HG03060 (cell line): ENCODE measurements around the gene MX2.
"Not testable (repeated sequence)": the region's sequence is repeated elsewhere in the genome, so short reads cannot be mapped to it uniquely, and the experiment has no call there.

Source experiments
- ATAC-seq: cut with Tn5 transposase; IDR thresholded peaks from one replicate; pipeline ENCODE4 v1.9.1; 2021; ENCODE audit warnings: low read depth, moderate number of reproducible peaks; ENCODE audit not compliant: unreplicated experiment

MX2 gene, protein sequence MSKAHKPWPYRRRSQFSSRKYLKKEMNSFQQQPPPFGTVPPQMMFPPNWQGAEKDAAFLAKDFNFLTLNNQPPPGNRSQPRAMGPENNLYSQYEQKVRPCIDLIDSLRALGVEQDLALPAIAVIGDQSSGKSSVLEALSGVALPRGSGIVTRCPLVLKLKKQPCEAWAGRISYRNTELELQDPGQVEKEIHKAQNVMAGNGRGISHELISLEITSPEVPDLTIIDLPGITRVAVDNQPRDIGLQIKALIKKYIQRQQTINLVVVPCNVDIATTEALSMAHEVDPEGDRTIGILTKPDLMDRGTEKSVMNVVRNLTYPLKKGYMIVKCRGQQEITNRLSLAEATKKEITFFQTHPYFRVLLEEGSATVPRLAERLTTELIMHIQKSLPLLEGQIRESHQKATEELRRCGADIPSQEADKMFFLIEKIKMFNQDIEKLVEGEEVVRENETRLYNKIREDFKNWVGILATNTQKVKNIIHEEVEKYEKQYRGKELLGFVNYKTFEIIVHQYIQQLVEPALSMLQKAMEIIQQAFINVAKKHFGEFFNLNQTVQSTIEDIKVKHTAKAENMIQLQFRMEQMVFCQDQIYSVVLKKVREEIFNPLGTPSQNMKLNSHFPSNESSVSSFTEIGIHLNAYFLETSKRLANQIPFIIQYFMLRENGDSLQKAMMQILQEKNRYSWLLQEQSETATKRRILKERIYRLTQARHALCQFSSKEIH

DNA sequence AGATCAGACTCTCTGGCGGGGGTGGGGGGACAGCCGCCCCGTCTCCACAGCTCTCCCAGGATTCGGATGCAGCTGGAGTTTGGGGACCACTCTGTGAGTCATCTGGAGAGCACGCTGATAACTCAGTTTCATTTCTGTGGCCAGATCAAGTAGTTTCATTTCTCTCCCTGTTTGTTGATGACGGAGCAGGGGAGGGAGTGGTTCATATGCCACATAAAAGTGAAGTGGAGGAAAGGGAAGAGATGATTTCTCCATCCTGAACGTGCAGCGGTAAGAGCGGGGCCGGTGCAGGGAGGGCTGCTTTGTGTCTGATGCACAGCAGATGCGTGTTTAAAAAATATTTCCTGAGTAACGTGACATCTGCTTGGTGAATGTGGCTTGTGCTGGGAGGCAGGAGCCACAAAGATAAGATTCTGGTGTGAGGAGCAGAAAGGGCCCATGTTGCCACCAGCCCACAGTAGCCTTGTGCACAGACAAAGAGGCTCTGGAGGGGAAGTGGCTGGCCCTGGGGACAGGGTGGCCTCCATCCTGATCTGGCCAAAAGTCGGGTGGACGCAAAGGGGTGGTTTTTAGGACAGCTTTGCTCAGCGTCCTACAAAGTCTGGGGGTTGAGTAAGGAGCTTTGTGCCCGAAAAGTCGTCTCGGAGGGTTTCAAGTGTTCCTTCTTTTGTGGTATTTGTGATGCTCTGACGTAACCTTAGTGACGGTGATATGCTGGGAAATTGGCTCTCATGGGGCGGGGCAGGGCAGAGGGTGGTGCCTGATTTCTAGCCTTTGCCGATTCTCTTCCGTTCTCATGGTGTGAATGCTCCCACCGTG, at the start of gene MX2:
Gene MX2 (plus strand): TSS at position 242 of the 819 bp plus-strand sequence. CDS start 14,880 bp downstream, outside the sequence.
- peak; percentile 41 for ATAC-seq

DNA sequence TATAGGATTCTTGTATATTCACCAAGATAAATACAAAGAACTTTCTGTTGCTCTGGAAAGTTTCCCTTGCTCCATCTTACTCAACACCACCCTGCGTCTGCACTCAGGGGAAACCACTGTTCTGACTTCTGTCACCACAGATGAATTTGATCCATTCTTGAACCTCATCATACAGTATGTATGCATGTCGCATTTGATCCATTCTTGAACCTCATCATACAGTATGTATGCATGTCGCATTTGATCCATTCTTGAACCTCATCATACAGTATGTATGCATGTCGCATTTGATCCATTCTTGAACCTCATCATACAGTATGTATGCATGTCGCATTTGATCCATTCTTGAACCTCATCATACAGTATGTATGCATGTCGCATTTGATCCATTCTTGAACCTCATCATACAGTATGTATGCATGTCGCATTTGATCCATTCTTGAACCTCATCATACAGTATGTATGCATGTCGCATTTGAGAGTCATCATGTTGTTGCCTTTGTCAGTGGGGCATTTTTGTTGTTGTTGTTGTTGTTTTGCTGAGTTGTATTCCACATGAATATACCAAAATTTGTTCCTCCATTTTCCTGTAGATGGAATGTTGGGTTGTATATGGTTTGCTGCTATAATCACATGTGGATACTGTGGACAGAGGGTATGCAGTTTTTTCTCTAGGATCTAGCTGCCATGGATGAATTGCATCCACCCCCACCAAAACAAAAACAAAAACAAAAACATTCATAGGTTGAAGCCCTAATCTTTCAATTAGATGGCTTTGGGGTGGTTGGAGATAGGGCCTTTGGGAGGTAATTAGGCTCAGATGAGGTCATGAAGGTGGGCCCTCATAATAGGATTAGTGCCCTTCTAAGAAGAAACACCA, 48.3 kb upstream of the MX2 start:
- ATAC-seq: not testable (repeated sequence)

DNA sequence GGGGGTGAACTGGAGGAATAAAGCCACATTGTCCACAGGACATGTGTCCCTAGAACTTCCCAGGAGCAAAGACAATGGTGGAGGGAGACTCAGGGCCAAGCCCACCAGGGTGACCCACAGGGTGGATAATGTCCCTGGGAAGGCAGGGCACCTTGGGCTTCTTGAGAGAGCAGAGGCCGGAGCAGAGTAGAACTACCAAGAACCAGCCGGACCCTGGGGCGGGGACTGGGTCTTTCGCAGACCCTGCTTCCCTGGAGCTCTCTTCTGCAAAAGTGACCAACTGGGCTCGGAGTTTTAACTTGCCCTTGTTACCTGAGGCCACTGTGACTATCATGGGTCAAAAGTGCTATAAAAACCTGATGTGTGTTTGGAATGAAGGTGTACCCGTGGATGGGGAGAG, 46.1 kb upstream of the MX2 start:
- no peak for ATAC-seq

DNA sequence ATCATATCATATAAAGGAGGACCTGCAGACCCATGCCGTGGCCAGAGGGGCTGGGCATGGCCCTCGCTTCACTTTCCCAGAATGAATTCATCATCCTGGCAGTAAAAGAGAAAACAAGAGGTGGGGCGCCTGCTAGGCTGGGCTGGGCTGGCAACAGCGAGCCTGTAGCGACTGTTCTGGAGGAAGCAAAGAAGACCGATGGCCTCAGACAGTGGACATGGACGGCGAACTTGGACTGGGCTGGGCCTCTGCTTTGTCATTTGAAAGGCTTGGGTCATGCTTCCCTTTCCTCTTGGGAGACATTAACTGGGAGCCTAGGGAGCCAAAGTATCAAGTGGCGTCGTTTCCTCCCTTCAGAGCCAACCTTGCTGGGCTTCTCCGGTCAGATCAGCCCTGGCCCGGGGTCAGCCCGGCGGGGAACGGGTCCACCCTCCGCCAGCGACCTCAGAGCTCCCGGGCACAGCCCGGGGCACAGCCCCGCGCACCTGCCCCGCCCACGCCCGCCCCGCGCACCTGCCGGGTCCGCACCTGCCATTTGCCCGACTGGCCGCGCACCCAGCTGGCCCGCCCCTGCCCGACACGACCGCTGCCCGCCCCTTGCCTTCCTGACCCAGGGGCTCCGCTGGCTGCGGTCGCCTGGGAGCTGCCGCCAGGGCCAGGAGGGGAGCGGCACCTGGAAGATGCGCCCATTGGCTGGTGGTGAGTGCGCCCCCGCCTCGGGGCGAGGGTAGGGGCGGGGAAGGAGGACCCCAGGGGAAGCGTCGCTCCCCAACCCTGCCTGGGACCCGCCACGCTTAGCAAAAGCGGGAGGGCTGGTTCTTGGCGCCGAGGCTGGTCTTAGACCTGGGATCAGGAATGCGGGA, 45.4 kb upstream of the MX2 start, which contains the start of gene FAM3B:
Gene FAM3B (plus strand): TSS at position 602 of the 863 bp plus-strand sequence. CDS start 79 bp downstream, at position 681.
- no peak for ATAC-seq

DNA sequence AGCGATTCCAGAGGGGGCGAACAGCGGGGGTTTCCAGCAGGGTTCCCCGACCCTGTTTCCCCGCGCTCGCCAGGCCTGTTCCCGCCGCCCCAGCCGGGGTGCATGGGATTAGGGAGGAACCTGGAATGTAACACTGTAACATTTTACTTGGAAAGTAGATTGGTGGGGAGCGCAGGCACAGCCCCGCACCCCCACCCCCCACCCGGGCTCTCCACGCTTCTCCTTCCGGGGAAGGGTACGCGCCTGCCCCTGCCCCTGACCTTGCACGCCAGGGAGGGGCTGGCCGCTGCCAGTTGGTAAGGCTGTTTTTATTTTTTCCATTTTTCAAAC, 44.8 kb upstream of the MX2 start:
- ATAC-seq: no peak

DNA sequence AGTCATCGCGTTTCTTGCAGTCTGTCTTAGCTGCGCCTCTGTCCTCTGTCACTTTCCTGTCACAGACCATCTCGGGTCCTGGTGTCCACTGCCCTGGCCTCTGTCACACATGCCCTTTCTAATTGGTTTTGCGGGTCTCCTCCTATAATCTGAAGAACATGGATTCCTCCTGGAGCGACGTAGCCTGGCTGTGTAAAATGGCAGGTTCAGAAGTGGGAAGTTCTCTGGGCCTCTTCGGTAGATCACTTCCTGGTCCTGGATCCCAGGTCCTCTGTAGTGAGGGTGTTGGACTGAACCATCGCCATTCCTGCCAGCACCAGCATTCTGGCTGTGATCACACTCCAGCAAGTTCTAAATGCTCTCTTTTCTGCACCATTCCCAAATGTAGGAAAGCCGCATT, 44.4 kb upstream of the MX2 start:
- no peak for ATAC-seq

DNA sequence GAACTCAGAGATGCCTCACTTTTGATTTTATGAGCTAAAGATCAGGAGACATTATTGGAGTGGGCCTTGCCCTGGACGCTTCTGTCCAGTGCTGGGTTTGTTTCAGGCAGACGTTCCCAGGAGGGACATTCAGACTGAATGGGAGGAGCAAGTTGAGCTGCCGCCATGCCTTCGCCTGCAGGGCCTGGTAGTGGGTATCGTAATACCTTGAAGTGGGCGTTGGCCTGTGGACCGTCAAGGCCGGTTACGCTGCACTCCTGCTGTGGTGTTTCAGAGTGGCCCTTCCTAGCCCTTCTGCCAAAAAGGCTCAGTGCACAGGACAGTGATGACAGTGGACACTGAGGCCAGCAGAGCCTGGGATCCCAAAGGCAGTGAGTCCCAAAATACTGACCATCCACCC, 43.6 kb upstream of the MX2 start:
- no peak for ATAC-seq

DNA sequence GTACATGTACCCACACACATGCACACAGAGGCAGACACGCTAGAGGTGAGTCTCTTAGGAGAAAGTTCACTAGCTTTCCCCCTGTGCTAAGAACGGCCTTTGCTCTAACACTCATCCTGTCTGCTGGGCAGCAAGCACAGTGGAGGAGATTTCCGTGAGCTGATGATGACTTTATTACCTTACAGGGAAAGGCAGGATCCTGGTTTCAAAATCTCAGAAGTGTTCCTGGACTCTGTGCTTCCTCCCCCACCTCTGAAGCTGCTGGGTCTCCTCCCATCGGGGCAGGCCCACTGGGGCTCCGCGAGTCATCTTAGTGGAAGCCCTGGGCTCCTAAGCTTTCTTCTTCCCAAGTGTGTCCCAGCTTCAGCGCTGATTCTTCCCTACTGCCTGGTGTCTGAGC, 42.6 kb upstream of the MX2 start:
- no peak for ATAC-seq

DNA sequence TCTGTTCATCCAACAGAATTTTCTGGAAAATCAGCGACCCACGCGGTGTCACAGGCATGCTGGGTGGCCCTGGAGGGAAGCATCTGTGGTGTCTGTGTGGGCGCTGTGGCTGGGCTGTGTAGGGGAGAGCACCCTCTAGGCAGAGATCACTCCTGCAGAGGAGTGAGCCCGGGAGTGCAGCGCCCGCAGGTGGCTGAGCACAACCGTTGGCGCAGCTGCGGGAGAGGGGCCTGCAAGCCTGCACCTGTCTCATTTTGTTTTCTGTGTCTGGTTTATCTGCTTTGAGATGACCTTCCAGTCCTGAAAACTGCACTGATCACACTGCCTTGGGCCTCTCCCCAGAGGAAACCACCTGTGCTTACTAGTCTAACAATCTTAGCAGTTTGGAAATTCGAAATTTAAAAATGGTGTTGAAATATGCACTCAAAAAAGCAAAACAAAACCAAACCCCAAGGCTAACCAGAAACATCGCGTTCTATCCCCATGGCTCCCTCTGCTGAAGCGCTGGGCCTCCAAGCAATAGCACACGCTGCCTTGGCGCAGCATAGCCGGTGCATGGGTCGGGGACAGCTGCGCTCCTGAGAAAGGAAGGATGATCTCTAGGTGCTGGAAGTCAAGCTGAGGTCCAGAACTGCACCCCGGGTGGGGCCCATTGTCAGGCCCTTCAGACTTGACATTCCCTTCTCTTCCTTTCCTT, 40.5 kb upstream of the MX2 start:
- no peak for ATAC-seq

DNA sequence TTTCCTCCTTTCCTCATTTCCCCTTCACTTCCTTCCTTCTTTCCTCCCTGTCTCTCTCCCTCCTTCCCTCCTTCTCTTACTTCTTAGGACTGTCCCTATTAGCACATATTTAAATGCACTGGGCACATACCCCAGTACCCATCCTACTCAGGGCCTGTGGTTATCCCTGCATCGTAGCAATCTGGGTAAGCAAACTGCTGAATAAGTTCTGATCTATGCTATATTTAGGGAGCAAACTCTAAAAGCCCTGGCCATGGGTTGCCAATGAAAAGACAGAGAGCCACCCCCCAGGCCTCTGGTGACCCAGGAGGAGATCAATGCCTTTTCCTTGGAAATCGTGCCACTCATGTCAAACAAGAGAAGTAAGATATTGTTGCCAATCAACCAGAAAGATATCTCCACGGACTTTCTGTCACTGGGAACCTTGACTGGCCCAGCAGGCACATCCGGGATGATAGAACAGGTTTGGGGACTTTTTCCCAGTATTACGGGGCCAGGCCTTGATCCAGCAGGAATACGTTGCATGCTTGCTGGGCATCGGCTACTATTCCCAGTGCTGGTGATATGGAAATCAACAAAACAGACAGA, 39.8 kb upstream of the MX2 start:
- no peak for ATAC-seq

DNA sequence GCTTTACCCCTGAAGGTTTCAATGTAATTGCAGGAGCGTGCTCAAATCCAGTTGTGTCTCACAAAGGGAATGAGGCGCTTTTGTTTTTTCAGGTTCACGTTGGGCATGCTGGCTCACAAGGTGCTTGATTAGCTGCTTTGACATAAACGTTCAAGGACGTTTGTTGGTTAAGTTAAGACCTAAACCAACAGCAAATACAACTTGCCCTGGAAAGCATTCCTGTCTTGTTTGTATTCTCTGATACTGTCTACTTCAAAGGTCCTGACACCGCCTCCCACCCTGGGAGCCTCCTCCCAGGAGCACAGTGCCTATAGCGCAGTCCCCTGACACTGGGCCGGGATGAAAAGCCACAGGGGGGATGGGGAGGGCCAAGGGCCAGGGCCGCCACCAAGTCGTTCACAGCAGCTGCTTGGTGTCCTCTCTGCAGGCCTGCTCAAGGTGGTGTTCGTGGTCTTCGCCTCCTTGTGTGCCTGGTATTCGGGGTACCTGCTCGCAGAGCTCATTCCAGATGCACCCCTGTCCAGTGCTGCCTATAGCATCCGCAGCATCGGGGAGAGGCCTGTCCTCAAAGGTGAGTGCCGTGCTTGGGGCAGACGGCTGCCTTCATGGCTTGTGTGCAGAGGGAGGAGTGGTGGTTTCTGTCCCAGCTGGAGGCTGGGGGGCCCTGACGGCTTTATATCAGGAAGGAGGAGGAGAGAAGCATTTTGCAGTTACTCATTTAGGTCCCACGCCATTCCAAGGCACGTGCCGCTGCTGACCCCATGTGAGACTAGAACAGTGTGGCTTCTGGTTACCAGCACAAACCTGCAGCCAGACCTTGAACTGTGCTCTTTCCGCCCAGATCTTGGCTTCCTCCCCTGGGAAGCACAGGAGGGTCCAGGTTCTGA, 39.1 kb upstream of the MX2 start:
- ATAC-seq: no peak

DNA sequence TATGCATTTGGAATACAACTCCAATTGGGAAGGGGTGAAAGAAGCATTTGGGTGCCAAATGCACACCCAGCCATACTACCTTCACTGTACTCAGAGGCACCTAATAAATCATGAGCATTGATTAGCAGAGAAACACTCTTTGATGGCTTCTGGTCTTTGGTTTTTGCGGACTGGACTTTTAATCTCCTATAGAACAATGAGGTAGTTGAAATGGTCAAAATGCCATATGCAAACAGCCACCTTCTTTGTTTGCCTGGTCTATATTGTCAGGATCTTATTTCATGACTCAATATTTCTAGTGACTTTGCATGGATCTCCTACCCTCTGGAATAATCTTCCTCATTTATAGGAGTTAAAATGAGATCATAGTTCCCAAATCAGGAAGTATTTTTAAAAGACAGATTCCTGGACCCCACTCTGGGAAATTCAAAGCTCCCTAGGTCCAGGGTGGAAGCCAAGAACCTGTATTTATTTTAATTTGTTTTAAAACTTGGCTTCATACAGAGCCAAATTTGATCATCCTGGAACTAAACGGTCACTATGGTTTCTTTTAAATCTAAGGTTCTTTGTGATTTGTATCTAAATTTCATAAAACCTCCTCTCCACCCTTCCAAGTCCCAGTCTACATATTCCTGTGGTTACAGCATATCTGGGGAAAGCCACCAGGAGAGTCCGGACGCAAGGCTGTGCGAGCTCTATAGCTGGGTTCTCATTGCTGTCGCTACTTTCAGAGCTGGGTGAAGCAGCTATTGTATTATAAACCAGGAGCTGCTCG, 36.5 kb upstream of the MX2 start:
- no peak for ATAC-seq

DNA sequence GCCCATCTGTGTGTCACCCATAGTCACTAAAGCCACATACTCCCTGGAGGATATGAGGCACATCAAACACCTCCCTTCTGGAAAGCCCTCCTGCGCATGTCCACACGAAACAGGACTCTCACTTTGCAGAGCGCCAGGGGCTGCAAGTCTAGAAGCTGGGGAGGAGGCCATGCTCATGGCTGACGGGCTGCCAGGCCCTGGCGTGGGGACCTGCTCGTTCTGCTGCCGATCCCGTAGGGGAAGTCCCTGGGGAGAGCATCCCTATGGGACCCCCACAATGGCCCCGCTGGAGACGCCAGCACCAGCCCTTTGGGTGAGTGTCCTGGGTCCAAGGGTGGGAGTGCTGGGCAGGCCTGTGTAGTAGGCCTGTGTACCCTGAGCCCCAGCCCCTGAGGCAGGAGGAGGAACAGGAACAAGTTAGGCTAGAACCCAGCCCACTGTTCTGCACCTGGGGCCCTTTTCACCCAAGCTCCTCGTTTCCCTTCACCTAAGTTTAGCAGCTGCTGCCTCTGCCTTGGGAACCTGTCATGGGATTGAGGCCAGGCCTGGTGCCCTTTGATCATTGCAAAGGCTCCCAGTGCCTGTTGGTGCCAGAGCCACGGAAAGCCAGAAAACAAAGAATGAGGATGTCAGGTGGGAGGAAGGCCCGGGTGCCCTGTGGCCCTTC, 35.3 kb upstream of the MX2 start:
- no peak for ATAC-seq

DNA sequence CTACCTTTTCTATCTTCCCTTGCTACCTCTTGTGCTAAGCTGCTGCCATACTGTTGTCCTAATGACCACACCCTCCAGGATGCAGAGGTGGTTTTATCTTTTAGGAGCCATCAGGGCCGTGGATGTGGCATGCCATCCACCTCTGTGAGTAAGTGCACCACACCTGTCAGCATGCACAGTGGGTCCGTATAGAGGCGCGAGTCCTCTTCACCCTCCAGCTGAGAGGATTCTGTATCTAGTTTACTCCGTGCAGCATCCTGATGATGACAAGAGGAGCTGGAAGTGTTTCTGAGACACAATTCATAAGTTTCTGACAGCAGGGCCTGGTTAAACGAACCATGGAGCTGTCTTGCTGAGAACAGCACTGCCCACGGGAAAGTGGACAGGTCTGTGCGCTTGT, 34.1 kb upstream of the MX2 start:
- ATAC-seq: no peak

DNA sequence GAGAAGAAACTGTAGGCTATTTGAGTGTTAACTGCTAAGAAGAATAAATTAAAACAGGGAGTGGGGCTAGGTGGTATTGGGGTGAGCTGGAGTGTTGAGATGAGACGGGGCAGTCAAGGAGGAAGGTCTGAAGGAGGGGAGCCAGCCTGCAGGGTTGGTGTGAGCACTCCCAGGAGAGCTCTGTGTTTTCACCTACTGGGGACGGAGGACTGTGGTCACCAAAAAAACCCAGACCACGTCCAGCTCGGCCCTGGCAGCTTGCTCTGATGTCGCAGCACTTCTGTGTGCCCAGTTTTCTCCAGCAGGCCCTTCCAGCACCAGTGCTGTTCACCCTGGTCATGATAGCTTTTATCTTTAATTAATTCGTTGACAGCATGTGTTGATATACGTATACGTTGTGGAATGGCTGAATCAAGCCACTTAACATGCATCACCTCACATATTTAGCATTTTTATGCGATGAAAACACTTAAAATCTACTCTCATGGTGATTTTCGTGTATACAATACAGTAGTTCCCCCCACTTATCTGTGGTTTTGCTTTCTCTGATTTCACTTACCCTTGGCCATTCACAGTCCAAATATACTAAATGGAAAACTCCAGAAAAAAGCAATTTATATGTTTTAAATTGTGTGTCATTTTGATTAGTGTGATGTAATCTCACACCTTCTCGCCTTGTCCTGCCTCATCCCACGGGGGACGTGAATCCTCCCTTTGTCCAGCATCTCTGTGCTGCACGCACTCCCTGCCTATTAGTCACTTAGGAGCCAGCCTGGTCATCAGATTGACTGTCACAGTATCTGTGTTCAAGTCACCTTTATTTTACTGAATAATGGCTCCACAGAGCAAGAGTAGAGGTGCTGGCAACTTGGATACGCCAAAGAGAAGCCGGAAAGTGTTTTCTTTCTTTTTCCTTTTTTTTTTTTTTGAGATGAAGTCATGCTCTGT, 32.9 kb upstream of the MX2 start:
- ATAC-seq: no peak
